SKM-1 (cell line): ENCODE results near the gene ABCD3.

ENCODE experiments used
- DNase-seq: peaks from one replicate; lab custom pipeline; 2025; ENCODE audit not compliant: unreplicated experiment; lab: John Stamatoyannopoulos, UW

ABCD3 gene

GRCh38 chr1:94462606-94463005 is 44.4 kb downstream of the ABCD3 start:
- no peak for DNase-seq

- DNase-seq = peak; percentile 24
These were observed 45.0 kb downstream of the ABCD3 start for GRCh38 chr1:94463056-94463764.

- peak; percentile 35 for DNase-seq
These were observed 45.7 kb downstream of the ABCD3 start for GRCh38 chr1:94463765-94464330.

GRCh38 chr1:94468708-94469107 is 50.5 kb downstream of the ABCD3 start:
- DNase-seq = no peak

- DNase-seq = no peak
These were observed 53.1 kb downstream of the ABCD3 start for GRCh38 chr1:94471271-94471670.

- DNase-seq = no peak
These were observed 57.0 kb downstream of the ABCD3 start for GRCh38 chr1:94475232-94475631.

- no peak for DNase-seq
These were observed 61.5 kb downstream of the ABCD3 start for GRCh38 chr1:94479682-94480081.

GRCh38 chr1:94481473-94481933 is 63.3 kb downstream of the ABCD3 start:
- peak; percentile 72 for DNase-seq

GRCh38 chr1:94486990-94487389 is 68.8 kb downstream of the ABCD3 start:
- DNase-seq = no peak

GRCh38 chr1:94490556-94490955 is 72.4 kb downstream of the ABCD3 start:
- no peak for DNase-seq

- DNase-seq = no peak
These were observed 78.0 kb downstream of the ABCD3 start for GRCh38 chr1:94496076-94496755.

- no peak for DNase-seq
These were observed 83.2 kb downstream of the ABCD3 start for GRCh38 chr1:94501426-94501825.

GRCh38 chr1:94501935-94502334 is 83.7 kb downstream of the ABCD3 start:
- no peak for DNase-seq

- no peak for DNase-seq
These were observed 85.0 kb downstream of the ABCD3 start for GRCh38 chr1:94503153-94503552.

- DNase-seq = no peak
These were observed 86.4 kb downstream of the ABCD3 start for GRCh38 chr1:94504601-94505000.

GRCh38 chr1:94512816-94513215 is 94.6 kb downstream of the ABCD3 start:
- no peak for DNase-seq

- peak; percentile 50 for DNase-seq
These were observed 96.0 kb downstream of the ABCD3 start for GRCh38 chr1:94514095-94514727.

- no peak for DNase-seq
These were observed 97.2 kb downstream of the ABCD3 start for GRCh38 chr1:94515296-94515947.

- no peak for DNase-seq
These were observed 101.2 kb downstream of the ABCD3 start for GRCh38 chr1:94519351-94519750.

- DNase-seq = no peak
These were observed 104.1 kb downstream of the ABCD3 start for GRCh38 chr1:94522304-94522703.

GRCh38 chr1:94524531-94524930 is 106.3 kb downstream of the ABCD3 start:
- DNase-seq = no peak
